ENCODE measurements around the gene SPATS2.
"Not testable (repeated sequence)": the region's sequence is repeated elsewhere in the genome, so short reads cannot be mapped to it uniquely, and the experiment has no call there.

SPATS2 gene

DNA sequence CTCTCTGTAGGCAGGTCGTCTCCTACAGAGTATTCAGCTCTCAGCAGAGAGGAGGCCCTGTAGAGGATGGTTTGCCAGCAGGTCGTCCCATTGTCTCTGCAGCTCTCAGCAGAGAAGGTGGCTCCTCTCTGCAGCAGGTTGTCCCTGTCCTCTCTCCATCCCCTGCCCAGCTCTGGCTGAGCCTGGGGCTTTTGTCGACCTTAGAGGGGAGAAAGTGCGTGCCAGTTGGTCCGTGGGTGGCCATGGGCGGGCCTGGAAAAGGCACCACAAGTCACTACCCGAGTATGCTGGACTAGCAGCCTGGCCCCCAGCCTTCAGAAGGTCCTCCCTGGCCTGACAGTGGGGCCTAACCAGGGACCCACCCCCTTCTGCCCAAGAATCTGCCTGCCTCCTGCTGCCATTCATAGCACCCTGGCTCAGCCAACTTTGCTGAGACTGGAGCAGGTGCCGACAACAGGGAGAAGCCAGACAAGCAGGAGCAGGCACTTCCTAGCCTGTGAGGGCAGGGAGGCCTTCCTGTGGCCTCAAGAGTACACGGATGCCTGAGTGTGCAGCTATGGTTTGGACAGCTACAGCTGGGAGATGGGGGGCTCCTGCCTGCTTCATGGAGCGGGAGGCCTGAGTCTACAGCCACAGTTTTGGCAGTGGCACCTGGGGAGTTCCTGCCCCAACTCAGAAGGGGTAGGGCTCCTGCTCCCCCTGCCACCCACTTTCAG lies 111.8 kb downstream of the SPATS2 start:
- no peak for FAIRE-seq

DNA sequence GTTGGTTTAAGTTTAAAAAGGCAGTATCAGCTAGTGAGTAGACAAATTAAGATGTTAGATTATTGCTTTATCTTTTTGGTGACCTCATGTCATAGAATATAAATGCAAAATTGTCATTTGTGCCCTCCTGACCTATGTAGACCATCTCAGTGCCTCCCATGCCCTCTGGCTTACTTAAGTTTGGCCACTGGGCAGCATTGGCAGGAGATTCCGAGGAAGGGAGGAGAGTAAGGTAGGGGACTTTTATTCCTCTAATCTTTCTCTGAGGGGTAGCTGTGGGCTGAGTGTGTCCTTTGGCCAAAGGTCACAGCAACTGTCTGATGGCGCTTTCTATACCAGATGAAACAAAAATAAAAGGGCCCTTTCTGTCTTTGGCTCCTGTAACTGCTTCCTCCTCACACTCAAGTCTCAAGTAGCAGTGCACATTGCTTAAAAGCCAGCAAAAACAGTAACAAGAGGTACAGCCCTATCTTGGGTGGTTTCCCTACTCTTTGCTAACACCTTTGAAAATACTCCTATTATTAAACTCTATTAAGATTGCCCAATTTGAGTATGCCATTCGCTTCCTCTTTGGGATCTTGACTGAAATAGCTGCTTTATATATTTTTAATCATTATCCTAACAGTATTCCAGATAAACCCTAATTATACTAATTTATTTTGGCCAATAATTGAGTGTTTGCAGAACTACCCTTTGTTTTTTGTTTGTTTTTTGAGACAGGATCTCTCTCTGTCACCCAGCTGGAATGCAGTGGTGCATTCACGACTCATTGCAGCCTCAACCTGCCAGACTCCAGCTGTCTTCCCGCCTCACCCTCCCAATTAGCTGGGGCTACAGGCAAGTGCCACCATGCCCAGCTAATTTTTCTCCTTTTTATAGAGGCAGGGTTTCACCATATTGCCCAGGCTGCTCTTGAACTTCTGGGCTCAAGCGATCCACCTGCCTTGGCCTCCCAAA lies 115.1 kb downstream of the SPATS2 start:
- FAIRE-seq, result no peak

DNA sequence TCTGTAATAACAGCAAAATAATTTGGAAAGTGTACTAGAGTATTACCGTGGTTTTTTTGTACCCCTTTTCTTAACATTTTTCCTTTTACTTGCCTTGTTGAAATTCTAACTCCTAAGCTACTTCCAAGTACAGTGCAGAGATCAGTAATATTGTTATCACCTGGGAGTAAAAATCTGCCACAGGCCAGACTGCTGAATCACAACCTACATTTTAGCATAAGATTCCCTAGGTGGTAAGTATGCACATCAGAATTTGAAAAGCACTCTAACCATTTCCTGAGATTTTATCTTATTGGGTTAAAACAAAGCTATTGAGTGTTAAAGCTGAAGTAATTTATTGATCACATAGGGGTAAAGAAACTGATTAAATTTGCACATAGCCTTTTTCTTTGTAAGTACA lies 116.4 kb downstream of the SPATS2 start:
- FAIRE-seq, result no peak

DNA sequence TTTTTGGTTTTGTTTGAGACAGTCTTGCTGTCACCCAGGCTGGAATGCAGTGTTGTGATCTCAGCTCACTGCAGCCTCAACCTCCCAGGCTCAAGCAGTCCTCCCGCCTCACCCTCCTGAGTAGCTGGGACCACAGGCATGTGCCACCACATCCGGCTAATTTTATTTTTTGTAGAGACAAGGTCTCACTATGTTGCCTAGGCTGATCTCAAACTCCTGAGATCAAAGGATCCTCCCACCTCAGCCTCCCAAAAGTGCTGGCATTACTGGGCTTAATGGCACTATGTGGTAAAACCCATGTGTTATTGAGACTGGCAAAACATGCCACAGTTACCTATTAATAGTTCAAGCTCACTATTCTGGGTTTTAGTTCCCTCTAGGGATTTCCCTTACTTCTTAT lies 120.3 kb downstream of the SPATS2 start:
- no peak for FAIRE-seq

DNA sequence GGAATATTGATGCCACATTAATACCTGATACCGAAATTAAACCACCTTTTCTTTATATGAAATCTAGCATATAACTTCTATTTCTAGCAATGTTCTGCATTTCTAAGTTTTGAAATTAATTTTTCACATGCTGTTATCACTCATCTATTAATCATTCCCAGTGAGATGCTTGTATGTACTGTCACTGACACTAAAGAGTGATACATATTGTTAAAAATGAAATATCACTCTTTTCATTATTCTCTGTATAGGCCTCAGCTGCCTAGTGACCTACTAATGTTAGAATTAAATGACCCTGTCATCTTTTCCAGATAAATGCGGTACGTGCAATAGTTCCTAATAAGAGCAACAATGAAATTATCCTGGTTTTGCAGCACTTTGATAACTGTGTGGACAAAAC lies 121.9 kb downstream of the SPATS2 start:
- FAIRE-seq, result no peak

DNA sequence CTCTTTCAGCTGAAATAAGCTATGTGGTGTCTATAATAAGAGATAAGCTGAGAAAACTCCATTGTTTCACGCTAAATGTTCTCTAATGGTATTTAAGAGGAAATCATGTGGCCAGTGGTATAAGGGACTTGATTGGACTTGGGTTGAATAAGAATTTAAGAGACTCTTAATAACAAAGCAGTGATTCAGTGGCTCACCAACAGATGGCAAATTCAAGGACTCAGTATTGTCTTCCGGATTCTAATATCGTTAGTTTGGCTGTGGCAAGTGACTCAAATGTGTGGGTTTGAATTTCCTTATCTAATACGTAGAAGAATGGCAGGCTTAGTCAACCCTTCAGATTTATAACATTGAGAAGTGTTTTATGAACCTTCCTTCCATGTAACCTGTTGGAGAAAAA lies 122.5 kb downstream of the SPATS2 start:
- no peak for FAIRE-seq

DNA sequence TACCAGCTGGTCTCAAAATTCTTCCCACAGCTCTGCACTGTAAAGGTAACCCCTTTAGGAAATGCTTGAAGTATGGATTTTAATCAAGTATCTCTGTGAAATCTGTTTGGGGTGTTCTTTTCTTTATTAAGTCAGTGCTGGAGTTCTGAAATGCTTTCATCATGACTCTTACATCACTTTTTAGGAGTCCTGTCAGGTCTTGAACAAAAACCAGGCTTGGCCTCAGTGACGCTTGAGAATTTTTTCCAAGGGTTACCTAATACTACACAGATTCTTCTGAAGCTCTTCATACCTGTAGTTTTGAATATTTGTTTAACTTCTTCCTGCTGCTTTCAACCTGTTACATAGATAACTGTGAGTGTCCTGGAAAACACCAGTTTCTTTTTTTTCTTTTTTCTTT lies 124.6 kb downstream of the SPATS2 start:
- FAIRE-seq, result no peak

DNA sequence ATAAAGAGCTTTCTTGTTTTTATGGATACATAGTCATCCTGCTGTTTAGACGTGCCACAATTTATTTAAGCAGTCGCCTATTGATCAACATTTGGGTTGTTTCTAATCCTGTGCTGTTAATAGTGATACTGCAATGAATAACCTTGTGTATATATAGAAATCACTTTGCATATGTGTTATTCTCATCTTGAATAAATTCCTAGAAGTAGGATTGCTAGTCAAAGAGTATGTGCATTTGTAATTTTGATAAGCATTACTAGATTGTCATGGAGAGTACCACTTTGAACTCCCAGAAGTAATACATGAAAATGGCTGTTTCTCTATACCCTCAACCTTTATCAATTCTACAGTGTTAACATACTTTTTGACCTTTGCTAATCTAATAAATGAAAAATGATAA lies 126.6 kb downstream of the SPATS2 start:
- no peak for FAIRE-seq

DNA sequence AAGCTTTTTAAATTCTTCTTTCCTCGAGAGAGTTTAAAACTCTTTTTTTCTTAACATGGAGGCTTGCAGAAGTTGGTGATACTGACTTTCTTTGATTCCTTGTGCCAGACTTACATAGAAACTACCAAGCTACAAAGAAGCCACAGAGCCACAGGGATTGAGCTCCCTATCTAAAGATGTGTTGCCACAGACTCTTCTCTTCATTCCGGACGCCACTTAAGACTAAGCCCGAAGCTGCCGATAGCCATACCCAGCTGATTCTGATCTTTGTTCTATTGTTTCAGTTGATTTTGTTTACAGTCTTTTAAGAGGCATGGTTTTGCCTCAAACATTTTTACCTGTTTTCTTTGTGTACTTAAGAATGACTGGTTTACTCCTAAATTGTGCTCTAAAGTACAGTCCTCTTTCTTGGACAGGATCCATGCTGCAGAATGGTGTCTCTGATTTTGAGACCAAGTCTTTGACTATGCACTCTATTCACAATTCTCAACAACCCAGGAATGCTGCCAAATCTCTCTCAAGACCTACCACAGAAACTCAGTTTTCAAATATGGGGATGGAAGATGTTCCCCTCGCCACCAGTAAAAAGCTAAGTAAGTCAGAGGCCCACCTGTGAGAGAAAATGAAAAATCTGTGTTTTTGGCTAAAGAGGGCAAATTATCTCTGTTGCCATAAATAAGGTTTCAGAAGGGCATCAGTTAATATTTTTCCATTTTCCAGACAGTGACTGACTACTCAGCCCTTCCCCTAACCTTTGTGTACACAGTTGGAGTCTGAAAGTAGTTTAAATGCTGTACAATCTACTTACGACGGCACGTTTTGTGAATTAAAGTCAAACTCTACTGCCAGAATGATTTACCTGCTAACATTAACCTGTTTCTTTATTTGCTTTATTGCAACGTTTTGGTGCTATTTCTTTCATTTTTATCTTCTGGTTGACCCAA lies 129.4 kb downstream of the SPATS2 start:
- no peak for FAIRE-seq

DNA sequence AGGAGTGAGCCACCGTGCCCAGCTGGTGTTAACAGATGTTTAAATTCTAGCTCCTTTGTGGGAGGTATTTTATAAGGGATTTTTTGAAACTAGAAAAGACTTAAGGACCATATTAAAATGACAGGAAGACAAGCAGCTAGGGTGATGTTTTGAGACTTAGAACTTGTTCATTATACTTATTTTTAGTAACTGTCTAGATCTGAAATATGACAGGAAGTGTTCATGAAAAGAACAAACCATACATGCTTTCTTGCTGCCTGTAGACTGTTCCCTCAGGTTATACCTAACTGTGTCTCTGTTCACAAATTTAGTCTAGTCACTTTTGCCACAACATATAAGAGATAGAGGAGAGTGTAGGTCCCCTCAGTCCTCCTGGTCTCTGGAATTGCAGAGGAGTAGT lies 134.6 kb downstream of the SPATS2 start:
- FAIRE-seq, result no peak

DNA sequence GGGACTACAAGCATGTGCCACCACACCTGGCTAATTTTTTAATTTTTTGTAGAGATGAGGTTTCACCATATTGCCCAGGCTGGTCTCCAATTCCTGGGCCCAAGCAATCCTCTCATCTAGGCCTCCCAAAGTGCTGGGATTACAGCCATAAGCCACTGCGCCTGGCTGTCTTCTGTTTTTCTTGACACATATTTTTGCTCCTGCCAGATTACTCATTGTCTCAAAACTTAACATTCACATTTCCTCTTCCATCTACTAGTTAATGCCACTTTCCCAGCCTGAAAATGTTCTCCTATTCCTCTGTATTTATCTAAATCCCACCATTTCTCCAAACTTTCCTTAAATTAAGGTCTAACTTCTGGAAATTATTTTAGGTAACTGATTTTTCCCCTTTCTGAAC lies 135.3 kb downstream of the SPATS2 start:
- FAIRE-seq, result no peak

DNA sequence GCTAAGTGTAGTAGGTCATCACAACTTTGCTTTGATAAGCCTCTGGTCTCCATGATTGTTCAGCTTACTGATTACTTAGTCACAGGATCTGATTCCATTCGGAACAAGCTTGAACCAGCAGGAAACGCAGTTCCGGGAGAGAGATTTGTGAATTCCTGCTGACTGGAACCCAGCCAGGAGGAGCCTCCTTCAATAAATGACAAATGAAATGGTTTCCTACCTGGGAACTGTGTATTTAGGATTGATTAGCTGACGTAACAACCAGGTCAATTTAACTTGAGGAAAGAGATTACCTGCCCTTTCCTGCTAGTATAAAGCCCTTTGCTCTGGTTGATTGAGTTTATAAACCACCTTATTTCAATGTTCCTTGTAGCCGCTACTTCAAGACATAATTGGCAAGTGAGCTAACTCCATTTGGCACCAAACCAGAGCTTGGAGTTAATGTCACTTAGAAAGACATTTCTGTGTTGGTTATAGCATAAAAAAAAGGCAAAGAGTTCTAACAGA lies 136.5 kb downstream of the SPATS2 start:
- FAIRE-seq, result no peak

DNA sequence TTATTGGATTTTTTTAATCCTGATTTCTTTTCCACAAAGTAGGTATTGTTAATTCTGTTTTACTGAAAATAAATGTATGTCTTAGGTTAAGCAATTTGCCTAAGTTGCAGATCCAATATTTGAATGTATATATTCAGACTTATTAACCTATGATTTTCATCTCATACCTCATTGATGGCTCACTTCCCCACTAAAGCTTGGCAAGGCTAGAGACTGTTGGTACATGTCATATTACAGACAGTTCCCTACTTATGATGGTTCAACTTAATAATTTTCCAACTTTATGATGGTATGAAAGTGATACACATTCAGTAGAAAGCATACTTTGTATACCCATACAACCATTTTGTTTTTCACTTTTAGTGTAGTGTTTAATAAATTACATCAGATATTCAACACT lies 138.4 kb downstream of the SPATS2 start:
- no peak for FAIRE-seq

DNA sequence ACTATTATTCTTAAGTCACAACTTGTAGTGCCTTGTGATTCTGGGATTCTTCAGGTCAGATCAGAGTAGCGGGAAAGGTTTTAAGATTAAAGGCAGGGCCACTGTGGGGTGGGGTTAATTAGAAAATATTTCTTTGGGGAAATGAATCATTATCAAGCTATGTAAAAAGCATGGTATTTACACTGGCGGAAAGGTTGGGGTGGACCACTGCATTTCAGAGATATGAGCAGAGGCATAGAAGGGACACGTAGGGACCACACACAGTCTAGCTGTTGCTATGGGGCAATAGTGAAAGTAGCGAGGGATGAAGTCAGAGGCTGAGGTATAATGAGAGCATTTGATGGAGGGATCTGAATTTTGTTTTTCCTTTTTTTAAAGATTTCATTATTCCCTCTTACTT lies 139.9 kb downstream of the SPATS2 start:
- no peak for FAIRE-seq

DNA sequence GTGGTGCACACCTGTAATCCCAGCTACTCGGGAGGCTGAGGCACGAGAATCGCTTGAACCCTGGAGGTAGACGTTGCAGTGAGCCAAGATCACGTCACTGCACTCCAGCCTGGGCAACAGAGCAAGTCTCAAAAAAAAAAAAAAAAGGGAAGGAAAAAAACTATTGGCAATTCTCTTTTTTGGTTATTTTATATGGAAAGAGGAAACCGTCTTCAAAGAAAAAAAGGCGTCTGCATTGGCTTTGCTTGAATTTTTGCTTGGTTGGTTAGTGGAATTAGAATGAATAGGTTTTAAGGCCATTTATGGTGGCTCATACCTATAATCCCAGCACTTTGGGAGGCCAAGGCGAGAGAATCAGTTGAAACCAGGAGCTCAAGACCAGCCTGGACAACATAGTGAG lies 142.4 kb downstream of the SPATS2 start:
- FAIRE-seq, result not testable (repeated sequence)

DNA sequence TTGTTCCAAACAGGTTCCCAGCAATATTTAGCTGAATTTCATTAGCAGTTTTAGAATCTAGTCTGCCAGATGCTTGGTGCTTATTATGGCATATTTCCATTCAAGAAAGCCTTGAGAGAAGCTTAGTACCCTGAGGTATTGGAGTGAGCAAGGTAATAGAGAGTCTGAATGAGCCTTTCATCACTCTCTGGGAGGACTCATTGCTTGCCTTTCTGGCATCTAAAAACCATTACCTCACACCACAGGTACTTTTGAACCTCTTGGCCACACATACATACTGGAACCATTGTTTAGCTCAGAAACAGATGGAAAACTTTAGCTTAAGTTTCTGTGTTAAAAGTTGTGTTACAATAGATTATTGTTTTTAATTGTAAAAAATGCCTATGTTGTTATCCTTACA lies 144.1 kb downstream of the SPATS2 start:
- FAIRE-seq, result no peak

DNA sequence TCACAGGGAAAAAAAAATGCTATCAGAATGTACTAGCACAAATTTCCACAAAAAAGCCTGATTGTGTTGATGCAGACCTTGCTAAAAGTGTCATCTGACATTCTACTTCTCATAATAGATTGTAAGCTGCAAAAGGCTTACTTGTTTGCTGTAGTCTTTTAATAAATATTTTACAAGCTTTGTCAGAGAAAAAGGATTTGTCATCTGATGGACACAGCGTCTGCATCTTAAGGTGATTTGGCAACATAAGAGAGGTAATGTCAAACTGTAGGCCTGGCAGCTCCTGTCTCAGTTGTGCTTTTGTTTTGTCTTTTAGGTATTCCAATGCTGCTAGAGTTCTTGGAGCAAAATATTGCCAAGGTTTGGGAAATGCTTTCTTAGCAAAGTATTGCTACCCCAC lies 145.3 kb downstream of the SPATS2 start:
- no peak for FAIRE-seq

DNA sequence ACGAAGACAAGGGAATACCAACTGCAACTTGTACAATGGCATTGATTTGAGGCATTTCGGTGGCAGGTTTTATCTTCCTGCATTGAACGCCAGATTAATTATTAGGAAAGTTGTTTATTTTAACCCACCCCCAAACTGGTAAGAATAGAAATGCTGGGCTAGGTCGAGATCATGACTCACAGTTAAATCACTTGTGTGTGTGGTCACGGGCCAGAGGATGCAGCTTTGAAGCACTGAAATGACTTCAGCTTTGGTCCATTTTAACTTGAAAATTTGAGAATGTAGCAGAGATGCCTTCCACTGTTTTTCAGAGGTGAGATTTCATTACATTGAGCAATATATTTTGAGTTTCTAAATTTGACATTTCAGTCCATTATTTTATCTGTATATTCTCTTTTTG lies 148.0 kb downstream of the SPATS2 start:
- no peak for FAIRE-seq

DNA sequence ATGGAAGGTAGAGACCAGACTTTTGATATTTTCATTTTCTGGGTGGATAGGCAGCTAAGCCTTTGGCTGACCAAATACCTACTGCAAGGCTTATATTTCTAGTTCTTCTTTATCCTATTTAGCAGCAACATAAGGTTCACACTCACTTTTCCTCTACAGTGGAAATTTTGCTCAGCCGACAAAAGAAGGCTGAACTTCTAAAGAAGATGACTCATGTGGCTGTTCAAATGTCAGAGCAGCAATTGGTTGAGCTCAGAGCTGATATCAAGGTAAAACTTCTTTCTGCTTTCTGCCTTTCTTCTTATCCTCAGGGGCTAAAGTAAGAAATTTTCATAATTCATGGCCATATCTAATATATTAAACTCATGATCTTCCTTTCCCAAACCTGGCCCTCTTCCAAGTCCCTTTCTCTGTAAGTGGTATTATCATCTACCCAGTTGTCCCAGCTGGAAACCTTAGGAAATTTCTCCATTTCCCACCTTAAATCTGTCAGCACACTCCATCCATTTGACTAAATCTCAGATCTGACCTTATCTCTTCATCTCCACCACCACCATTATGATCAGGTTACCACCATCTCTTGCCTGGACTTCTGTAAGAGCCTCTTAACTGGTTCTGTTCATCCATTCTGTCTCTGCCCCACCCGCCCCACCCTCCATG lies 151.8 kb downstream of the SPATS2 start:
- no peak for FAIRE-seq

DNA sequence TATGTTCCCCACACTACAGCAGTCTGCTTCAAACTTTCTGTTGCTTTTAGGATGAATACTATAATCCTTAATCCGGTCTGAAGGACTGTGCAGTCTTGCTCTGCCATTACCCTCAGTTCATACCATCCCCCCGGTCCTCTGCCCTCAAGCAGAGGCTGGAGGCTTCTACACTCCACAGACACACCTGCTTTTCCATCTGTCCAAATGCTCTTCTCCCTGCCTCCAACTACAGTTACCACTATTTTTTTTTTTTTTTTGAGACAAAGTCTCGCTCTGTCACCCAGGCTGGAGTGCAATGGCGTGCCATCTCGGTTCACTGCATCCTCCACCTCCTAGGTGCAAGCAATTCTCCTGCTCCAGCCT lies 152.3 kb downstream of the SPATS2 start:
- FAIRE-seq, result no peak

DNA sequence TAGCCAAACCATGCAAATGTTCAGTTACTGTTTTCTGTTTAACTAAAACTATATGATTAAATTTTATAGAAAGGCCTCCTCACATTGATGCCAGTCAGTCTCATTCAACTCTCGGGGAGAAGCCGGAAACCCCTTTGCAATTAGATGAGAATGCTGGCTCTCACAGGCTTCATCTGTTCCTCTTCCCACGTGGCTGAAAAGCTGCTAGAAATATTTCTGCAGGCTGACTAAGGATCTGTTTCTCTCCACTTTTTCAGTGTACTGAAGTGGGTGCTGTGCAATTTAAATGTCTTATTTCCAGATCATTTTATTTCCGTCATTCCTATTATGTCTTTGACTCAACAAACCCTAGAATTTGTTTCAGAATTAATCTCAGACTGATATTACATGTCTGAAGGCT lies 154.1 kb downstream of the SPATS2 start:
- no peak for FAIRE-seq

DNA sequence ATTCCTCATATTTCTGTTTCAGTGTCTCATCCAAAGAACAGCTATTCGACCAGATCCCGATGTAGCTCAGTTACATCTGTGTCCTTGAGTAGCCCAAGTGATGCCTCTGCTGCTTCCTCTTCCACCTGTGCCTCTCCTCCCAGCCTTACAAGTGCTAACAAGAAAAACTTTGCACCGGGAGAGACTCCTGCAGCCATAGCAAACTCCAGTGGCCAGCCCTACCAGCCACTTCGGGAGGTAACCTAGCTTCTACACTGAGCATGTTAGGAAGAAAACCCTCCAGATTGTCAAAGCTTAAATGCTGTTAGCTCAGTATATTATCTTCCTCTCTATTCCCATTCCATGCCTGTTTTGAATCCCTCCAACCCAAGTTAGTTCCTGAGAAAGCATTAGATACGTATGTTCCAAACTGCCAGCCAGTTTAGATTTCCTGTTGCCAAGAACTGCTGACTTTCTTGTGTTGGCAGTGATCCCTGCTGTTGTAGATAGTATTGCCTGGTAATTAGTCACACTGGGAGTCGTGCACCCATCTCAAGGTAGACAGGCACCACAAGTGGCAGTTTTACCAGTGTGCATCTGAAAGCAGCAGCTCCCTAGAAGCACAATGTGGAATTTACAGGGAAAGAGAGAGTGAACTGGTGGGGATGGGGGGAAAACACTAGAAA lies 157.5 kb downstream of the SPATS2 start:
- no peak for FAIRE-seq
